KOPT-K1 (cell line): ENCODE measurements around the gene CDH20.

Experiments
- H3K27ac ChIP-seq: fragments of 200-600 bp; sonication (generic); 2 replicates; pipeline ENCODE4 v1.5.1; 2016; ENCODE audit warnings: antibody characterized with exemption, mild to moderate bottlenecking, low read depth, low read length; ENCODE audit not compliant: poor library complexity, severe bottlenecking
- H3K36me3 ChIP-seq: fragments of 200-600 bp; sonication (generic); 2 replicates; pipeline ENCODE4 v1.5.1; 2017; ENCODE audit warnings: antibody characterized with exemption, mild to moderate bottlenecking, low read length, moderate library complexity; ENCODE audit not compliant: insufficient read depth
- H3K9me3 ChIP-seq: fragments of 200-600 bp; sonication (generic); 2 replicates; pipeline ENCODE4 v1.5.1; 2017; ENCODE audit warnings: antibody characterized with exemption, low read length, mild to moderate bottlenecking; ENCODE audit not compliant: insufficient read depth, poor library complexity, severe bottlenecking

Gene CDH20

DNA sequence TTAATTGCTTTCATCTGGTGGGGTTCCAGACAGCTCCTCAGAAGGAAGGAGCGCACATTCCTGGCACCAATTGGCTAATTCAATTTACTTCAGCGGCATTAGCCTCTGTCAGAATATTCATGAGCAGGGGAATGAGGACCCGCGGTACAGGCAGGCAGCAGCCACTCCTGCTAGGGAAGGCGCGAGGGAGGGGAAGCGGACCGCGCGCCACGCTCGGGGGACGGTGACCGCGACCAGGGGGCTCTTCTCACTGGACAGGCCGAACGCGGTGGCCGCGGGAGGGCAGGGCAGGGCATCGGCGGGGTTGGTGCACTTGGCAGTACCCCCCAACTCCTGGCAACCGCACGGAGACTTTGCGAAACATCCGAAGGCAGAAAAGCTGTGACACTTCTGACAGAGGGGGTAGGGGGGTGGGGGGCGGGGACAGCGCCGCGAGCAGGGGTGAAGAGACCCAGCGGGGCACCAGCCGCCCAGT is at the start of gene CDH20:
Gene CDH20, plus strand, starts transcription at position 160 of the 475 bp plus-strand sequence.
- Histone ChIP-seq H3K9me3 (no peaks in the 10 kb centered on the region), H3K36me3 (no peaks in the 10 kb centered on the region), H3K27ac (no peak within 1 kb of the TSS)

DNA sequence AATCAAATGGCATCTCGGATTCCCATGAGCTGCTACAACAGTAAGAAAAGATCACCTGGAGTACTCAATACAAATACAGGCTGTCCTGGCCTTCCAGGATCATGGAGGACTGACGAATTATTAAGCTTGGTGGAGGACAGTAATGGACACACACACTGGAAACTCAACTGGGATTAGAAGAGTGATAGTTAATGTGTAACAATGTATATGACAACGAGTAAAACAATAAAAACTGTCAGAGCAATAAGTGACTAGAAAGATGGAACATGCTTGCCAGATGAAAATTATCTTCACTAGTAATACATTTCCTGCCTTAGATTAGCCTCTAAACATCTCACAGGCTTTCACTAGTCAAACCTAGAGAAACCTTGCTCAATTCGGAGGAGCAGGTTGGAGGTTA is 49.2 kb upstream of the CDH20 start:
- Histone ChIP-seq H3K9me3 (no peaks in the 10 kb centered on the region), H3K36me3 (no peaks in the 10 kb centered on the region), H3K27ac (no peak overlapping the region)

DNA sequence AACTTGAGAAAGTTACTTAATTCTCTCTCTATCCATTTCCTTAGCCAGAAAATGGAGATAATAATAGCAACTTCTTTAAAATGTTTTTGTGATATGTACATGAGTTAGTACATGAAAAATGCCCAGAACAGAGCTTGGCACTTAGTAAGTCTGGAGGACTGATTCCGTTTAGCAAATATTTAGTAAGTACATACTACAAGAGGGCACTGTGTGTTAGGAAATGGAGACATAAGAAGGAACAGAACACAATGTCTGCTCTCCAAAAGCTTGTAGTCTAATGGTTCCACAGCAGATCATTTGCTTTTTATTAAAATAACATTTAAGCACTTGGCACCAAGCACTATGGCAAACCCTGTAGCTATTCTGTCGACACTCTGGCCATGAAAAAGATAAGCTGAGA is 47.5 kb upstream of the CDH20 start:
- Histone ChIP-seq H3K27ac (no peak overlapping the region), H3K36me3 (no peaks in the 10 kb centered on the region), H3K9me3 (no peaks in the 10 kb centered on the region)

DNA sequence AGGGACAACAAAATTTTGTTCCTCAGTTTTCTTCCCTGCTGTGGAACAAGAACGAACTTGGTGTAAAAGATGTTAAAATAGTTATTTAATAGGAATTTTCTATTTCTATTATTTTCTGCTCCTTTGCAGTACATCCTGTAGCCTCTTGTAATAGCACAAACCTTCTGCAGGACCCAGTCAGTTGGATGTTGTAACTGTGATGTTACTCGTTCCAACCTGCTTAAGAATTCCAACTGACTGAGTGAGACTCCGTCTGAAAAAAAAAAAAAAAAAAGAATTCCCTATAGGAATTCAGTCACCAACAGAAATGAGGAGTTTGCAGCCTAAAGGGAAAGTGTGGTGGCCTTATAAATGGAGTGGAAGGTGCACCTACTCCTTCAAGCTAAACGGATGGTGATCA is 46.4 kb upstream of the CDH20 start:
- H3K9me3 ChIP-seq = no peaks in the 10 kb centered on the region
- H3K36me3 ChIP-seq = no peaks in the 10 kb centered on the region
- H3K27ac ChIP-seq = no peak overlapping the region

GRCh38 chr18:61290616-61291015 is 42.6 kb upstream of the CDH20 start:
- no peaks in the 10 kb centered on the region for H3K9me3 ChIP-seq
- no peaks in the 10 kb centered on the region for H3K36me3 ChIP-seq
- H3K27ac ChIP-seq = no peak overlapping the region

GRCh38 chr18:61292280-61293035 is 40.8 kb upstream of the CDH20 start:
- Histone ChIP-seq H3K9me3 (no peaks in the 10 kb centered on the region), H3K36me3 (no peaks in the 10 kb centered on the region), H3K27ac (no peak overlapping the region)

DNA sequence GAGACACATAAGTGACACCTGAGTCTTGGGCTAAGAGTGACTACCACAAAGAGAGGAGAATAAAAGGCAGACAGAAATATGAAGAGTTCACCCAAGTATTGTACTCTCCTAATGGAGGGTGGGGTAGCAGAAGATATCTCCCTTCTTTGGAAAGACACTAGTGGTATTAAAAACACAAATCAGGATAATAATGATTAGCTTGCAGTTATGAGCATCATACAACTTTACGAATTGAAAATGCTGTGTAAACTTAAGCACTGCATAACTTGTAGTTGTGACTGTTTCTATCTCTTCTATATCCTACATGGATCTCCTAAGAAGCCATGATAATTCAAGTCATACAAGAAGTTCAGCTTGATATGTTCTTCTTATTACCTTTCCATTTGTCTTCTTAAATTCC is 38.1 kb upstream of the CDH20 start:
- no peak overlapping the region for H3K27ac ChIP-seq

GRCh38 chr18:61308004-61308403 is 25.2 kb upstream of the CDH20 start:
- no peaks in the 10 kb centered on the region for H3K36me3 ChIP-seq
- no peak overlapping the region for H3K27ac ChIP-seq
- H3K9me3 ChIP-seq = no peaks in the 10 kb centered on the region

More for the DNA sequence above, 38.1 kb upstream of the CDH20 start:
- no peaks in the 10 kb centered on the region for H3K9me3 ChIP-seq
- no peaks in the 10 kb centered on the region for H3K36me3 ChIP-seq

GRCh38 chr18:61308795-61309393 is 24.3 kb upstream of the CDH20 start:
- H3K36me3 ChIP-seq = no peaks in the 10 kb centered on the region
- no peak overlapping the region for H3K27ac ChIP-seq
- no peaks in the 10 kb centered on the region for H3K9me3 ChIP-seq

GRCh38 chr18:61322265-61322873 is 10.9 kb upstream of the CDH20 start:
- Histone ChIP-seq H3K27ac (no peak overlapping the region), H3K36me3 (no peaks in the 10 kb centered on the region)

GRCh38 chr18:61323951-61324350 is 9.3 kb upstream of the CDH20 start:
- Histone ChIP-seq H3K27ac (no peak overlapping the region), H3K36me3 (no peaks in the 10 kb centered on the region), H3K9me3 (no peaks in the 10 kb centered on the region)

More at GRCh38 chr18:61322265-61322873, 10.9 kb upstream of the CDH20 start:
- no peaks in the 10 kb centered on the region for H3K9me3 ChIP-seq

DNA sequence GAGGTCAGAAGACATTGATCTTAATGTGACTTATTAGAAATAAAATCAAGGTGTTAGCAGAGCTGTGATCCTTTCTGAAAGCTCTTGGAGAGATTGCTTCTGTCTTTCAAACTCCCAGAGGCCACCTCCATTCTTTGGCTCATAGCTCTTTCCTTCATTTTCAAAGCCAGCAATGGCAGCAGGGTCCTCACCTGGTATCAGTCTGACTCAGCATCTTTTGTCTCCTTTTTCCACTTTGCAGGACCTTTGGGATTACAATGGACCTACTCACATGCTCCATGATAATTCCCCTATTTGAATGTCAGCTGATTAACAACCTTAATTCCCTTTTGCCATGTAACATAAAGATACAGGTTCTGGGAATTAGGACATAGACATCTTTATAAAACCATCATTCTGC is 6.8 kb upstream of the CDH20 start:
- H3K27ac ChIP-seq = no peak overlapping the region
- no peaks in the 10 kb centered on the region for H3K36me3 ChIP-seq
- no peaks in the 10 kb centered on the region for H3K9me3 ChIP-seq

- no peak overlapping the region for H3K27ac ChIP-seq
- H3K36me3 ChIP-seq = no peaks in the 10 kb centered on the region
Measured at GRCh38 chr18:61329398-61329797, 3.8 kb upstream of the CDH20 start.

GRCh38 chr18:61331051-61331450 is 2.2 kb upstream of the CDH20 start:
- no peaks in the 10 kb centered on the region for H3K9me3 ChIP-seq
- H3K36me3 ChIP-seq = no peaks in the 10 kb centered on the region
- no peak overlapping the region for H3K27ac ChIP-seq

More at GRCh38 chr18:61329398-61329797, 3.8 kb upstream of the CDH20 start:
- no peaks in the 10 kb centered on the region for H3K9me3 ChIP-seq

DNA sequence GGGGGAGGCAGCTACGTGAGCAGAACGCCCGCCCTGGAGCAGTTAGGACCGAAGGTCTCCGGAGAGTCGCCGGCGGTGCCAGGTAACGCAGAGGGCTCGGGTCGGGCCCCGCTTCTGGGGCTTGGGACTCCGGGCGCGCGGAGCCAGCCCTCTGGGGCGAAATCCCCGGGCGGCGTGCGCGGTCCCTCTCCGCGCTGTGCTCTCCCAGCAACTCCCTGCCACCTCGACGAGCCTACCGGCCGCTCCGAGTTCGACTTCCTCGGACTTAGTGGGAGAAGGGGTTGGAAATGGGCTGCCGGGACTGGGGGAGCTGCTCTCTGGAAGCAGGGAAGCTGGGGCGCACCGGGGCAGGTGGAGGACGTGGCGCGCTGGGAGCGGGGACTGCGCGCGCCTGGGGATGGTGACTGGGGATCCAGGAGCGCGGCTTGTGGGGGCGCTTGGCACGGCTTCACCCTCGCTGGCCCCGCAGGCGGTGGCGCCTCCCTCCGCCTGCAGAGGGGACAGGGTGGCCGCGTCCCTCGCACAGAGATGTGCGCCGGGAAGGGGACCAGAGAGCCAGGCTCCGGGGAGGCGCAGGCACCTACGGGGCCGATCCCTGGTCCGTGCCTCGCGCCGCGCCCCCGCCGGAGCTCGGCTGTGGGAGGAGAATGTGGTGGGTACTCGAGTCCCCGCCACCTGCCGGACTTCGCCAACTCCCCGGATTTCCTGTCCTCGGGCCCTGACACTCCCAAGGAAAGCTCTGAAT is 688 bp downstream of the CDH20 start:
- Histone ChIP-seq H3K9me3 (no peaks in the 10 kb centered on the region), H3K27ac (no peak overlapping the region)

More for the DNA sequence above, 688 bp downstream of the CDH20 start:
- no peaks in the 10 kb centered on the region for H3K36me3 ChIP-seq
